T-helper 2 cell treated with Interferon-gamma antibody and Interleukin-4, amounts not matched to agents 100 ng/mL and 5 ng/mL, for 36 hours (primary cell): Measurements from ENCODE around the gene OR5AL1. TPM values are rescaled to one million over a fixed set of nuclear protein-coding genes. Genes with fewer than 3 reads are reported as not detected.
"Not testable (repeated sequence)": the region's sequence is repeated elsewhere in the genome, so short reads cannot be mapped to it uniquely, and the experiment has no call there.

Experiments used
- intact Hi-C: fragments of 100-400 bp; cut with micrococcal nuclease; formaldehyde crosslinking; loops from one replicate; pipeline ENCODE4 v1.15.1; 2023
- total RNA-seq: library from RNA; stranded (reverse); gene quantifications from 2 replicates; pipeline ENCODE4 v1.2.3, GENCODE V29; 2022

The OR5AL1 gene
- not detected in 2 replicates for total RNA-seq

- intact Hi-C loops = no loop called here
These were observed at the start of gene OR5AL1 for GRCh38 chr11:56412396-56412795. Gene OR5AL1 (plus strand): TSS chr11:56412696.

DNA sequence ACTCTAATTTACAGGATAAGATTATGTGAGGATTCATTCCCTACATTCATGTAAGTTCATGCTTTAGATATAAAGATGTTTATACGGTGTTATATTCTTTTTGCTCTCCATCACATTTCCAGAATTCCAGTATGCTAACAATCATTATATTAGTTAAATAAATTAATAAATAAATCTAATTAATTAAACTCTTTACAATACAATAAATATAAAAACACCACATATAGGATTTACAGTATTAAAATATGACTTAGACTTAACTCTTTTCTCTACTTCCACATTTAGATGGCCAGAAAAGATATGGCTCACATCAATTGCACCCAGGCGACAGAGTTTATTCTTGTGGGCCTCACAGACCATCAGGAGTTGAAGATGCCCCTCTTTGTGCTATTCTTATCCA, 37.2 kb upstream of the OR5AL1 start, which contains the start of gene OR8U1:
Gene OR8U1 (plus strand): TSS at position 301 of the 400 bp plus-strand sequence. CDS start 0 bp downstream, at position 301.
- intact Hi-C loops = no loop called here

DNA sequence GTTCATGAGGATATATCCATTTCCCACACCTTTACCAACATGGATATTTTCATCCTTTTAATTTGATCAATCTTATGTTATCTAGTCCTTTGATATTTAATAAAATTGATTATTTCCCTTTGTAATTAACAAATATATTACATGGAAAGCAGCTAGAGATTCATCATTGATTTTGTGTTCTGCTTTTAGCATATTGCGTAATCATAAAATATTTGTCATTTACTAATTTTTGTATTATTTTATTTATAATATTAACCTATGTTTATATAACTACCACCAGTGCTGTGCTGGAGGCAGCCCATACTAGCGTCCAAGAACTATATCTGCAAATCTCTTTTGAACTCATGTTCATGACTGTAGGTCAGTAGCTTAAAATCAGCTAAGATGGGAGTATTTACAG, 32.4 kb upstream of the OR5AL1 start:
- intact Hi-C loops = no loop called here

- intact Hi-C loops = no loop called here
These were observed 18.1 kb upstream of the OR5AL1 start for GRCh38 chr11:56394381-56394780.

DNA sequence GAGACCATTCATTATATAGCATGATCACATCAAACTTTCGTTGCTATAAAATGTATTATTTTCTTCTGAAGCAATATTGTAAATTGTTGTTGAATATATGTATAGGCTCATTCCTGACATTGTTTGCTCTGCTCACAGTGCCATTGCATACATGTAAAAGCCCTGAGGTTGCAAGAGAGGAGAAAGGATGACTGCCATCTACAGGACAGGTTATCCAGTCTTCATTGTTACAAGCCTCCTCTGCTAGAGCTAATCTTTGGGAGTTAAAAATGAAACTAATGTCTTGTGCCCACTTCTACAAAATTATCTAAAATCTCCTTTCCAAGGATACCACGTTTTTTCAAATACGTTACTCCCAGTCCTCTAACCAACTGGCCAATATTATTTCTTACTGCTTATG, 16.4 kb upstream of the OR5AL1 start:
- intact Hi-C loops = no loop called here

GRCh38 chr11:56401858-56402461, 10.5 kb upstream of the OR5AL1 start:
- intact Hi-C loops = not testable (repeated sequence)

DNA sequence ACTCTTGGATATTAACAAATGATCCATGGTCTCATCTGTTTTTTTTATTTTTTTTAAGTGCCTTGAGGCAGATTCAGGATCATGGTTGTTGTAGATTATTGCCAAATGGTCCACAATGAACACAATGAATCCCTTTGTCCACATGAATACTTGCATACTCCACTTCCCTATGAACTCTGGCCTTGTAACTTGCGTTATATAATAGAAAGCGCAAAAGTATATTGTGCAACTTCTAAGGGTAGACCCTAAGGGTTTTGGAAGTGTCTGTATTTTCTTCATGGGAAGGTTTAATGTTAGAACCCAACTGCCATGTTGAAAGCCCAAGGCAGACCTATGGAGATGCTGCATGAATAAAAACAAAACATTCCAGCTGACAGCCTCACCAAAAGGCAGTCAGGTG, 8.1 kb upstream of the OR5AL1 start:
- intact Hi-C loops = no loop called here

DNA sequence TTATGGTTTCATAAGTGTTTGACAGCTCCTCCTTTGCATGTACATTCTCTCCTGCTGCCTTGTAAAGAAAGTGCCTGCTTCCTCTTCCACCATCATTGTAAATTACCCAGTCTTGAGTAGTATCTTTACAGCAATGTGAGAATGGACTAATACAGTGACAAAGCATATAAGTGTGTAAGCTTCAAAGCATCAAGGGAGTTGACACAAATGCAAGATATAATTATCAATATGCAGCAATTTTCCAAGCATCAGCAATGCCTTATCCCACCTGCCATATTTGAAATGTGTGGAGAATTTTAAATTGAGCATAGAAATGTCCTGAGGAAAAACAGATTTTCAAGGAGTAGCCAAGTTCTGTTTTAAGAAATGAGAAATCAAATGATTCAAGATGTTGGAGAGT, 1.7 kb upstream of the OR5AL1 start:
- intact Hi-C loops = no loop called here

- intact Hi-C loops = no loop called here
These were observed 41.0 kb downstream of the OR5AL1 start for GRCh38 chr11:56453521-56453920.

DNA sequence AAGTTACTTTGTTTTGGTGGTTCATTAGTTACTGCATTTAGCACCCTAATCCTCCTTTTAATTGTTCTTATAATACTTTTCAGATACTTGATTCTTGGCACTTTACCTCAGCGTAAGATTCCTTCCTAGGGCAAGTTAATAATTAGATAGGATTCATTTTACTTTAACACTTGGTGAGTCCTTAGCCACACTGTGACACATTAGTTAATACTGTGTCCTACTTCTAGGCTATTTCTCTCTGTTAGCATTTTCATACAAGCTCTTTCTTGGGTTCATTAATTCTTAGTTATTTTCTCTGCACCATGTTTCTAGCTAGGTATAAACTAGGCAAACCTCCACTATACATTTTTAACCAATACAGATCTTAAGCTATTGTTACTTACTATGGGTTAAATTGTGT, 44.6 kb downstream of the OR5AL1 start:
- intact Hi-C loops = no loop called here

Other genes with a start within 250 kb of the OR5AL1 start
- not detected in 2 replicates for gene OR5J2, start 236.1 kb upstream of the OR5AL1 start, total RNA-seq
- gene OR5T2, start 178.4 kb upstream of the OR5AL1 start, total RNA-seq = not detected in 2 replicates
- not detected in 2 replicates for gene OR5T3, start 160.4 kb upstream of the OR5AL1 start, total RNA-seq
- gene OR5T1, start 138.5 kb upstream of the OR5AL1 start, total RNA-seq = not detected in 2 replicates
- not detected in 2 replicates for gene OR8H1, start 120.4 kb upstream of the OR5AL1 start, total RNA-seq
- gene OR8K3, start 97.6 kb upstream of the OR5AL1 start, total RNA-seq = not detected in 2 replicates
- not detected in 2 replicates for gene OR8K1, start 66.7 kb upstream of the OR5AL1 start, total RNA-seq
- not detected in 2 replicates for gene OR8J1, start 58.4 kb upstream of the OR5AL1 start, total RNA-seq
- not detected in 2 replicates for gene OR8U1, start 37.1 kb upstream of the OR5AL1 start, total RNA-seq
- not detected in 2 replicates for gene OR5M3, start 60.7 kb downstream of the OR5AL1 start, total RNA-seq
- gene OR5M8, start 78.7 kb downstream of the OR5AL1 start, total RNA-seq = not detected in 2 replicates
- not detected in 2 replicates for gene OR5M11, start 130.6 kb downstream of the OR5AL1 start, total RNA-seq
- gene OR5M10, start 165.0 kb downstream of the OR5AL1 start, total RNA-seq = not detected in 2 replicates
- gene OR5M1, start 202.2 kb downstream of the OR5AL1 start, total RNA-seq = not detected in 2 replicates
- gene OR5AP2, start 229.7 kb downstream of the OR5AL1 start, total RNA-seq = not detected in 2 replicates